GM19035 (cell line): Measurements from ENCODE around the gene DMBT1.

Experiments used
- ATAC-seq: cut with Tn5 transposase; IDR thresholded peaks from one replicate; pipeline ENCODE4 v1.9.1; 2021; ENCODE audit not compliant: unreplicated experiment

DMBT1 gene

GRCh38 chr10:122643931-122644534, 83.5 kb downstream of the DMBT1 start:
- ATAC-seq = no peak

- no peak for ATAC-seq
Measured at GRCh38 chr10:122646511-122647382, 86.2 kb downstream of the DMBT1 start.

GRCh38 chr10:122647383-122647968, 86.9 kb downstream of the DMBT1 start:
- ATAC-seq = no peak

GRCh38 chr10:122648599-122649428, 88.3 kb downstream of the DMBT1 start:
- ATAC-seq = no peak

GRCh38 chr10:122649903-122650302, 89.3 kb downstream of the DMBT1 start:
- no peak for ATAC-seq

GRCh38 chr10:122650331-122650730, 89.8 kb downstream of the DMBT1 start:
- no peak for ATAC-seq

- no peak for ATAC-seq
Measured at GRCh38 chr10:122655524-122656307, 95.2 kb downstream of the DMBT1 start.

GRCh38 chr10:122656308-122656705, 95.8 kb downstream of the DMBT1 start:
- no peak for ATAC-seq

GRCh38 chr10:122656741-122657140, 96.2 kb downstream of the DMBT1 start:
- ATAC-seq = no peak

GRCh38 chr10:122657255-122657654, 96.7 kb downstream of the DMBT1 start:
- ATAC-seq = no peak

GRCh38 chr10:122657729-122658128, 97.2 kb downstream of the DMBT1 start:
- ATAC-seq = no peak

- ATAC-seq = no peak
Measured at GRCh38 chr10:122658356-122659049, 97.9 kb downstream of the DMBT1 start.

- no peak for ATAC-seq
Measured at GRCh38 chr10:122659126-122659525, 98.6 kb downstream of the DMBT1 start.

GRCh38 chr10:122659651-122660050, 99.1 kb downstream of the DMBT1 start:
- ATAC-seq = no peak

GRCh38 chr10:122660696-122661095, 100.1 kb downstream of the DMBT1 start:
- no peak for ATAC-seq

GRCh38 chr10:122662231-122662630, 101.7 kb downstream of the DMBT1 start:
- no peak for ATAC-seq

- no peak for ATAC-seq
Measured at GRCh38 chr10:122663516-122664130, 103.1 kb downstream of the DMBT1 start.

- no peak for ATAC-seq
Measured at GRCh38 chr10:122664501-122664900, 103.9 kb downstream of the DMBT1 start.

- ATAC-seq = no peak
Measured at GRCh38 chr10:122665329-122665860, 104.8 kb downstream of the DMBT1 start.
